IPS-NIHi7 (cell line): ENCODE results near the gene ORC3.
"Not testable (repeated sequence)": the region's sequence is repeated elsewhere in the genome, so short reads cannot be mapped to it uniquely, and the experiment has no call there.

Experiments used
- DNase-seq: peaks from one replicate; pipeline ENCODE4 v3.0.0; 2012; ENCODE audit warnings: mixed read lengths; ENCODE audit errors: extremely low spot score

The ORC3 gene

DNA sequence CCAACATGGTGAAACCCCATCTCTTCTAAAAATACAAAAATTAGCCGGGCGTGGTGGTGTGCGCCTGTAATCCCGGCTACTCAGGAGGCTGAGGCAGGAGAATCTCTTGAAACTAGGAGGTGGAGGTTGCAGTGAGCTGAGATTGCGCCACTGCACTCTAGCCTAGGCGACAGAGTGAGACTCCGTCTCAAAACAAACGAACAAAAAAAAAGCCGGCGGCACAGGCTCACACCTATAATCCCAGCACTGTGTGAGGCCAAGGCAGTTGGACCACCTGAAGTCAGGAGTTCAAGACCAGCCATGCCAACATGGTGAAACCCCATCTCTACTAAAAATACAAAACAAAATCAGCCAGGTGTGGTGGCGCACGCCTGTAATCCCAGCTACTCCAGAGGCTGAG lies 106.9 kb downstream of the ORC3 start:
- not testable (repeated sequence) for DNase-seq

DNA sequence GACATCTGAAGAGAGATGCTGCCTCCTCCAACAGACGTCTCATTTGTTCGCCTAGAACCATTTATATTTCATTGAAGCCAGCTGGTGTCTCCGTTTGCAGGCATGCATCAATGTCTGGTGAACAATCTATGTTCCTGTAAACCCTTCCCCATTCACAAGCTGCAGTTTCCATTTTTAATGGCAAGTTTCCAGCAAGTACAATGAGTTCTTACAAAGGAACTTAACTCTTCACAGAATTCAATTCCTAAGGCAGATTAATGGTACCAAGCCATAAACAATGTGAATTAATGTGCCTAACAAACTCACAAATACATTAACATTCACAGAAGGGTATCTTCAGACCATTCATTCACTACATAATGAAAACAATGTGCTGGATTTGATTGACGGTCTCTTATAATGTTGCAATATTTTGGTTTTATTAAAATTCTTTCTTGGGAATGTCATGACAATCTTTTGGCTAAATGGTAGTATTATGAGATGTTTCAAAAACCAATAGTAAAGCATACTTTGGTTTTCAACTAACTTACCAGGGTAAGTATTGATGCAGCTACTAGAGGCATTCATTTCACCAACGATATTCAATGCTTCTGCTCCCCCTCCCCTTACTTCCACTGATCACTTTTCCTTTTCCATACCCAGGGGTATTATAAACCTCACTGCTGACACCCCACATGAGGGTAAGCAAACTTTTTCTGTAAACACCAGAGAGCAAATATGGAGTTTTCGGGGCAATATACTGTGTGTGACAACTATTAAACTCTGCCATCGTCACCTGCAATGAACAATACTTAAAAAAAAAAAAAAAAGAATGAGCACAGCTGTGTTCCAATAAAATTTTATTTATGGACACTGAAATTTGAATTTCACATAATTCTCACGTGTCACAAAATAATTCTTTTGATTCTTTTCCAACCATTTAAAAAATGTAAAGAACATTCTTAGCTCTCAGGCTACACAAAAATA lies 107.9 kb downstream of the ORC3 start:
- DNase-seq: no peak

DNA sequence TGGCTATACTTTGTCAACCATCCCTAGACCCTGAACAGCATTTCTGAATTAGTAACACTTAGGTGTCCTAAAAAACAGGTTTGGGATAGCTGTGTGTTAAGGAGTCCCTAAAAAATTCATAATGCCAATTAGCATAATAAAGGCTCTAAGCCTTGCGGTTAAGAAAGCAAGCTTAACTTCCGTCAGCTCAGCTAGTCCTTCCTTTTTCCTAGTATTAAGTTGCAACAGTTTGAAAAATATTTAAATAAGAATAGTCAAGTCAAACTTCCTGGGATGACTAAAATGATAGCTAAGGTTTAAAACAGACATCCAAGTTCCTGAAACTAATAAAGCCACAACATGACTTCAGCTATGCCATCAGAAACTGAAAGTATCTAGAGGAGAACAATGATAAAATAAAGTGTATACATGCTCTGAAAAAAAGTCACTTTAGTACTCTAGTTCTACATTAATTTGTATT lies 108.6 kb downstream of the ORC3 start:
- DNase-seq: no peak

DNA sequence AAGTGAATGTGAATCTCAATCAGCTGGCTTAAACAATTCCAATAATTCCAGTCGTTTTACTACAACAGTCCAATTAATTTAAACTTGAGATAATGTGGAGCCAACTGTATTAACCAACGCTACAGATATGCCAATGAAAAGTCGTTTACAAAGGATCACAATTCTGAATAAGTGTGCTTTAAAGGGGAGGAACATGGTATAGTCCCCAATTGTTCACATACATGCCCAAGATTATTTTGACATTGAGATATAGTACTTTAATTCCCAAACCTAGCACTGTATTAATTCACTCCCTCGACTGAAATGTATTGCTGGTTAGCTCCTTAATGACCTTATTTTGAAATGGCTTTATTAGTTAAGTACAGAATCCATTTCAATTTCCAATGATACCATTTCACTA lies 109.6 kb downstream of the ORC3 start:
- DNase-seq: no peak

DNA sequence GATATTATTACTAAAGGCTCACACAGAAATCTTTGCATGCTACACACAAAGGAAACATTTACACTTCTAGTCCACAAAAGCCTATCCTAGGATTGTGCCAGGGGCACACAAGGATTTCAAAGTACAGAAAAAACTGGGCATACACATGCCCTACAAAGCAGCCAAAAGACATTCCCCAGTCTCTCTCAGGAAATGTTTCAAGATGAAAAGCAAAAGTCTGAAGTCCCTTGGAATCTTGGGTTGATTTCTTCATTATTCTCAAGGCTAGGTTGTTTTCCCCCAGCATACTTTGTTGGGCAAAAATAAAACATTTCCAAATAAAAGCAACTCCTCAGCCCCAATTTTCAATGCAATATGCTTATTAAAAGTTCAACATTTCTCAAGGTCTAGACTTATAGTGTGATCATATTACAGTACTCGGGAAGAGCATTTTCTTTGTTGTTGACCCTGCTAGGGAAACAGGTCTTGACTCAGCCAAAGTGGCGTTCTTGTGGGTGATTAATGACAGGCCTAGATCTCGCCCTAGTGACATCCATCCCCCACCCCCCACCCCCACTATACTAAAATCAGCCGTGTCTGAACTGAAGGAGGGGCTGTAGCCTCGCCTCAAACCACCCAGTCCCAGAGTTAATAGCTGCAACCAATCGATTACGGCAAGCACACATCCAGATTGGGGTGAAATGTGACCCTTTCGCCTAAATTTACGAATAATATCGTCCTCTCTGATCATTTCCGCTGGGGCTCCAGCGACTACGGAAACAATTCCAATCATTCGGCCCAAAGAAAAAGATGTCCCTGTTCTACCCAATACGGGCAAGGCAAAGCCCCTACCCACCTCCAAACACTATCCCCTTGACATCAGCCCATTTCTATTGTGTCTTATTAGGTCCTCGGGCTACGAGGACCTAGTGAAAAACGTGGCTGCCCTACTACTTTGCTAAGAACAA lies 110.7 kb downstream of the ORC3 start:
- peak; percentile 48 for DNase-seq

DNA sequence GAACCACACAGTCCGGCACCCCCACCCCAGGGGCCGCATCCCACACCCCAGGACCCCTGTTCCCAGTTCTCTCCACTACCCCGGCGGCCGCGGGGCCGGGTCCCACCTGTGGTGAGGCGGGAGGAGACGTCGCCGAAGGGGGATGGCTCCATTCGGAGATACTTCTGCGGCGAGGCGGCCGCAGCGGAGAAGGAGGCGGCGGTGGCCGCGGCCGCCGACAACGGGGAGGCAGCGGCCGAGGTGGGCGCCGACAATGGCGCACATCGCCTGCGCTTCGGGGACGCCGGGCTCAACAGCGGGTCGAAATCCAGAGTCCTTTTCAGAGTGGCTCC lies 111.4 kb downstream of the ORC3 start:
- no peak for DNase-seq

DNA sequence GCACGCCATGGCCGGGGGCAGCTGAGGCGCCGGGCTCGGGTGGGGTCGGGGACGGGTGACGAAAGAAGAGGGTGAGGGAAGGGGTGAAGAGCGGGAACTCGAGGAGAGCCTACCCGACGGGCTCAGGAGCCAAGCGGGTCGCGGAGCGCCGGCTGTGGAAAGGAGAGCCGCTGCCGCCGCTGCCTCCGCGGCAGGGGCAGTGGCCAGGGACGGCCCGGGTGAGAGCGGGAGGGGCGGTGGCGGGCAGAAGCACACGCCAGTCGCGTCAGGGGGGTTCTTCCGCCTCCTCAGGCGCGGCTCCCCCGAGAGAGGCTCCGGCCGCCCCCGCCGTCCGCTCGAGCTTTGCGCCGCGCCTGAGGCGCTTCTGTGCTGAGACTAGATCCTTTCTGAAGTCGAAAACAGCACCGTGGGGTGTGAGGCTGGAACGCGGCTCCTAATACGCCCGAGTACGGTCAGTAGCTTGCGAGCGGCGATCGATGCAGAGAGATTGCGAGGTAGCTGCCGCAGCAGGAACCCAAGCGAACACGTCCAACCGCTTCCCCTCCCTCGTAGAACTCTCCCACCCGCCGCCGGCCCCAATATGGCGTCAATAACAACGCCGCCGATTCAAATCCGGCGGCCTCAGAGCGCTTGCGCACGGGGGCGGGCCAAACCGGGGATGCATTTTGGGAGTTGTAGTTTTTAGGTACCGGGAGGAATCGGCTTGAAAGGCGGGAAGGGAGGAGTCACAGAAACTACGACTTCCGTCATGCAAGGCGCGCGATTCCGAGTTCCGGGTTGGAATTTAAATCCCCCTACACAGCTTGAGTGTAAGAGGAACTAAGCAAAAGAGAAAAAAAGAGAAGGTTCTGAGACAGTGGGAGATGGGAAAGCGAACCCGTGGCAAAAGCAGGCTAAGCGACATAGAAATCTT lies 112.0 kb downstream of the ORC3 start, which contains the start of gene AKIRIN2:
Gene AKIRIN2, minus strand, starts transcription at position 558 of the 913 bp plus-strand sequence. Its CDS starts 549 bp downstream, at position 9.
- DNase-seq: peak; percentile 90

DNA sequence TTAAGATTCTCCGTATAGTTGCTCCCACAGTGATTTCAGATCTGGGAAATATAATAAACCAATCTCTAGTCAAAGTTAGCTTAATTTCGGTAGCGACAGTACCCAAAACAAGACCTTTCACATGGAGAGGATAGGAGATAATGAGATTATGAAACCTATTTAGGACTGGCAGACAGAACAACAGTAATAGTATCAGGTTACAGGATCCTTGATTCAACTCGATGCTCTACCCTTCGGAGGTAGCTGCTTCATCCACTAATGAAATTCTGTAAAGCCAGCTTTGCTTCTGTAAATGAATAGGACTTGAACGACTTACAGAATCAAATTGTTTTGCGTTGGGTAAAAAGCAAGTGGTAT lies 112.6 kb downstream of the ORC3 start:
- DNase-seq: peak; percentile 39

DNA sequence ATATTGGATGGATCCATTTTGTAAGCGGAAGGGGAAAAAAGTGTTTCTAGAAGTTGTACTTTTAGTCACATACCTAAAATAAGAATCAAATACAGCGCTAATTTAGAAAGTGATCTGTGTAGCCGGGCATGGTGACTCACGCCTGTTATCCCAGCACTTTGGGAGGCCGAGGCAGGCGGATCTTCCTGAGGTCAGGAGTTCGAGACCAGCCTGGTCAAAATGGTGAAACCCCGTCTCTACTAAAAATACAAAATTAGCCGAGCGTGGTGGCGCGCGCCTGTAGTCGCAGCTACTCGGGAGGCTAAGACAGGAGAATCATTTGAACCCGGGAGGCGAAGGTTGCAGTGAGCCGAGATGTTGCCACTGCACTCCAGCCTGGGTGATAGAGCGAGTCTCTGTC lies 113.1 kb downstream of the ORC3 start:
- DNase-seq: not testable (repeated sequence)

DNA sequence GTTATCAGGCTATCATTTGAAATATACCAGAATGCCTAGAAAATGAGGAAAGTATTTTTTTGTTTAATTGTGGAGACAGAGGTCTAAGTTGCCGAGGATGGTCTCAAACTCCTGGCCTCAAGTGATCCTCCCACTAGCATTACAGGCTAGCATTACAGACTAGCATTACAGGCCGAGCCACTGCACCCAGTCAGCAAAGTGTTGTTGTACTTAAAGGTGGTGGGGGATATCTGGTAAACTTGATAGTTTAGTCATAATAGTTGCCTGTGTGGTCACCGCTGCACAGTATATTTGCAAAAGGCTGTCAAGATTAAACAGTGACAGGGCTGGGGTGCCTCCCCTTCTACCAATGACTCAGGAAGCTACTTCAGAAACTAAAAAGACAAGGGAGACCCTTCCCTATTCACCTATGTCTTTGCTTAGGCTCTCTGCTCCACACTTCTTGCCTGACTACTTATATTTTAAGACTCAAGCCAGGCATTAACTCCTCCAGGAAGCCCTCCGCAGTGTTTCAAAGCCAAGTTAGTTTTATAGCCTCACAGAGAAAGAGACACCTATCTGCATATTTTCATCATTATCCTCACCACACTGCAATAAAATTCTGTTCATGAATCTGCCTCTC lies 115.2 kb downstream of the ORC3 start:
- no peak for DNase-seq

DNA sequence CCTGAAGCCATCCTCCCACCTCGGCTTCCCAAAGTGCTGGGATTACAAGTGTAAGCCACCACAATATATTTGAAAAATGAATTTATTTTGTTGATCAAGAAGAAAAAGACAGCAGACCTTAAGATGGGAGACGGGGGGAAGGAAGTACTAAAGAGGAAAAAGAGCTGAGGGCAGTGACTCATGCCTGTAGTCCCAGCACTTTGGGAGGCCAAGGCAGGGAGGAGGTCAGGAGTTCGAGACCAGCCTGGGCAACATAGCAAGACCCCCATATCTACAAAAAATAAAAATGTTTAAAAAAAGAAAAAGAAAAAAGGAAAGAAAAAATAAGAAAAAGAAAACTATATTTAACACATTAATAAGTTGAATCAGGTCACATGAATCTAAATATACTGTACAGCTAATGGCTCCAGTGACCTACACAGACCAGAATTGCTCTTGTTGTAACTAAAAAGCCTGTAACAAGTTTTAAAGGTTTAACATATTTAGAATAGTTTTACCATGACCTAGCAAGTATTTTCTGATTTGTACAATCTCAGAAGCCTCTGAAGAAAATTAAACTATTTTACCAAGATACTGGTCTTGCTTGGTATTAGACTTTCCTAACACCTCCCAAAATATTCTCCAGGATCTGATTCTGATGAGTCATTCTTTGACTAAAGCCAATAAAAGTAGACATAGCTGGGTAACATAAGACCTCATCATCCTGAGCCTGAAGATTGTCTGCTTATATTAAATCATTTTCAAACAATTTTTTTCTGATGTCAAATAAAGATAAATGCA lies 116.4 kb downstream of the ORC3 start:
- DNase-seq: no peak

DNA sequence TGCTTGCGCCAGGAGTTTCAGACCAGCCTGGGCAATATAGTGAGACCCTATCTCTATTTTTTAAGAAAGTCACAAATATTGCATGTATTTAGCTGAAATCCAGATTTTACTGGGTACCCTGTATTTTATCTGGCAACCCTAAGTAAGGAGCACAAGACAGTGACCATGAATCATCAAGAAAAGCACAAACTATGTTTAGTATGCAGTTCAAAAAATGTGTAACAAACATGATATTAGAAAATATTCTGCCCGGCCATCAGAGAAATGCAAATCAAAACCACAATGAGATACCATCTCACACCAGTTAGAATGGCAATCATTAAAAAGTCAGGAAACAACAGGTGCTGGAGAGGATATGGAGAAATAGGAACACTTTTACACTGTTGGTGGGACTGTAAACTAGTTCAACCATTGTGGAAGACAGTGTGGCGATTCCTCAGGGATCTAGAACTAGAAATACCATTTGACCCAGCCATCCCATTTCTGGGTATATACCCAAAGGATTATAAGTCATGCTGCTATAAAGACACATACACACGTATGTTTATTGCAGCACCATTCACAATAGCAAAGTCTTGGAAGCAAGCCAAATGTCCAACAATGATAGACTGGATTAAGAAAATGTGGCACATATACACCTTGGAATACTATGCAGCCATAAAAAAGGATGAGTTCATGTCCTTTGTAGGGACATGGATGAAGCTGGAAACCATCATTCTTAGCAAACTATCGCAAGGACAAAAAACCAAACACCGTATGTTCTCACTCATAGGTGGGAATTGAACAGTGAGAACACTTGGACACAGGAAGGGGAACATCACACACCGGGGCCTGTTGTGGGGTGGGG lies 118.9 kb downstream of the ORC3 start:
- DNase-seq: not testable (repeated sequence)

DNA sequence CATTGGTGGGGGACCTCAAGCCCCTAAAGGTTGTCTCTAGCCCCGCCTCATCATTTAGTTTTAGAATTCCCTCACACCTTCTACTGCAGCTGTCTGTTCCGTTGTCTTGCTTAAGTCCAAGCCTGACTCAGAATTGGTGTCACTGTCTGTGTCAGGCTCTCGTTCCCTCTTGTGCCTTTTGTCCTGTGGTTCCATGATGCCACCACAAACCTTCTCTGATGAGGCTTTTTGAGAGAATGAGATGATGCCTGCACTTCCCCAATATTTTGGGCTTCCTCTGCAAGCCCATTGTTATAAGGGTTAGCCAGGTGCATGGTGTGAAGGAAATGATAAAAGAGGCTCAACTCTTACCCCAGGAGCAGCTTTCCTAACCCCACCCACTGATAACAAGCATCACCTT lies 120.2 kb downstream of the ORC3 start:
- DNase-seq: no peak

DNA sequence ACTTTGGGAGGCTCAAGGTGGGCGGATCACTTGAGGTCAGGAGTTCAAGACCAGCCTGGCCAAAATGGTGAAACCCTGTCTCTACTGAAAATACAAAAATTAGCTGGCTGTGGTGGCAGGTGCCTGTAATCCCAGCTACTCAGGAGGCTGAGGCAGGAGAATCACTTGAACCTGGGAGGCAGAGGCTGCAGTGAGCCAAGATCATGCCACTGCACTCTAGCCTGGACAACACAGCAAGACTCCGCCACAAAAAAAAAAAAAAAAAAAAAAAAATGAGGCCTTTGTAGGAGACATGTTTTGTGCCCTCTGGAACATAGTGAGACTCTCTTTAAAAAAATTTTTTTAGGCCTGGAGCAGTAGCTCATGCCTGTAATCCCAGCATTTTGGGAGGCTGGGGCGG lies 122.8 kb downstream of the ORC3 start:
- not testable (repeated sequence) for DNase-seq

DNA sequence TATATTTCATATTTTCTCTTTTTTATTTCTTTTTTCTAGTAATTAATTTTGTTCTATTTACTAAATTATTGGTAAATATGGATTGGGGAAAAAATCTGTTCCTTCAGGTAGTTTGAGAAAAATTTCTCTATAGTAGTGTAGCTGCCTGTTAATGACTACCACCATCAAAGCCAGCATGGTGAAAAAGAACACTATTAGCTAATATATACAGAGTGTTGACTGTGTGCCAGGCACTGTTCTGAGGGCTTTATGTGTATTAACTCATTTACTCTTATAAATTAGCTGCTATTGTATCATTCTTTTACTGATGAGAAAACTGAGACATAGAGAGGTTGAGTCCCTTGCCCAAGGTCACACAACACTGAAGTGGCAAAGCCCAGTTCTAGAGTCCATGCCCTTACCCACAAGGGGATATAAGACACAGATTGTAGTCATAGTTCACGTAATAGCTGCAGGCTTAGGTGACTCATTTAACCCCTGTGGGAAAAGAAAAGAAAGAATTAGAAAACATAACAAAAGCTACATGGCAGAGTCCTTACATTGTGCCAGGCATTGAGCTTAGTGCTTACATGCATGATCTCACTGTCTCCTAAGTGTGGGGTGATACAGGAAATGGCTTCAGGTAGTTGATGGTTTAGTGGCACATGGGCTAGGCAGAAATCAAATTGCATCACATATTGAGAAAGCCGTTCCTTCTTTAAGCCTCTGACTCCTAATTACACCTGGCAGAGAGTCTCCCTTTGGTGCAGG lies 124.3 kb downstream of the ORC3 start:
- DNase-seq: no peak
